ENCODE results near the gene HOXA6. TPM values are rescaled to one million over a fixed set of nuclear protein-coding genes. Genes with fewer than 3 reads are reported as not detected.
A peak's percentile ranks its signal among the peaks of the same experiment; 100 is the strongest.

Gene HOXA6
- total and polyA plus RNA-seq, 2 experiments from 2014 or later = not detected

GRCh38 chr7:27125986-27126394 is 21.6 kb downstream of the HOXA6 start:
- H3K27me3 Mint-ChIP-seq (ENCODE audit: insufficient read depth, low read depth, poor library complexity) = peaks cover 96% of the 10 kb centered on the region
- Histone ChIP-seq H3K4me2 (no peak overlapping the region), H3K27ac (ENCODE audit: low read depth) (no peak overlapping the region), H3K79me2 (replicated peaks; ENCODE audit: insufficient read depth) (no peaks in the 10 kb centered on the region), H3K9me2 (ENCODE audit: insufficient read depth) (no peaks in the 10 kb centered on the region), H3K4me3 (no peak overlapping the region), H3K27me3 (ENCODE audit: insufficient read depth) (peaks cover 100% of the 10 kb centered on the region), H3K36me3 (ENCODE audit: insufficient read depth) (no peaks in the 10 kb centered on the region), H3F3A (replicated peaks; ENCODE audit: low read depth) (peaks cover 58% of the 10 kb centered on the region), H3K4me1 (ENCODE audit: insufficient read depth) (peaks cover 14% of the 10 kb centered on the region; the same call in 1 of the 2 replicates), H4K20me1 (replicated peaks; ENCODE audit: insufficient read depth) (peaks cover 58% of the 10 kb centered on the region), H2AFZ (no peak overlapping the region)
- ATAC-seq (no peak), DNase-seq (ENCODE audit: low spot score) (no peak)
- no peak overlapping the region for H3K4me3 Mint-ChIP-seq
- TF ChIP-seq ZNF462 (CRISPR knock-in tag; IDR thresholded peaks at IDR 0.05) (no peak), STAT1 (IDR thresholded peaks at IDR 0.05; ENCODE audit: unreplicated experiment) (no peak), ETS1 (IDR thresholded peaks at IDR 0.05) (no peak), EZH2 (IDR thresholded peaks at IDR 0.05; ENCODE audit: low read depth, unreplicated experiment) (peak; percentile 83)
- H3K27ac Mint-ChIP-seq = no peak overlapping the region
- no peaks in the 10 kb centered on the region for H3K36me3 Mint-ChIP-seq (ENCODE audit: low read depth)
- H3K4me1 Mint-ChIP-seq = peaks cover 16% of the 10 kb centered on the region
- H3K9me3 Mint-ChIP-seq = peaks cover 6% of the 10 kb centered on the region; the same call in 1 of the 3 replicates

Measured in GM23338 (cell line).